Stimulated activated naive CD8-positive, alpha-beta T cell treated with anti-CD3 and anti-CD28 coated beads, Interleukin-15, Interleukin-2, amounts not matched to agents 100 ng/mL and 50 ng/mL, for 24 hours (primary cell): ENCODE data around the gene TBCE.
"Not testable (repeated sequence)": the region's sequence is repeated elsewhere in the genome, so short reads cannot be mapped to it uniquely, and the experiment has no call there.

ENCODE experiments used
- H3K27ac Mint-ChIP-seq: one replicate; pipeline ENCODE4 v1.8.0; 2021; ENCODE audit warnings: mild to moderate bottlenecking, mixed read lengths
- H3K27me3 Mint-ChIP-seq: one replicate; pipeline ENCODE4 v1.8.0; 2021; ENCODE audit warnings: mixed read lengths
- H3K36me3 Mint-ChIP-seq: one replicate; pipeline ENCODE4 v1.8.0; 2021; ENCODE audit warnings: low read depth, mixed read lengths
- H3K4me1 Mint-ChIP-seq: one replicate; pipeline ENCODE4 v1.8.0; 2021; ENCODE audit warnings: low read depth, mixed read lengths
- H3K4me3 Mint-ChIP-seq: one replicate; pipeline ENCODE4 v1.8.0; 2021; ENCODE audit warnings: mild to moderate bottlenecking, mixed read lengths
- H3K9me3 Mint-ChIP-seq: one replicate; pipeline ENCODE4 v1.8.0; 2021; ENCODE audit warnings: mixed read lengths

The TBCE gene

DNA sequence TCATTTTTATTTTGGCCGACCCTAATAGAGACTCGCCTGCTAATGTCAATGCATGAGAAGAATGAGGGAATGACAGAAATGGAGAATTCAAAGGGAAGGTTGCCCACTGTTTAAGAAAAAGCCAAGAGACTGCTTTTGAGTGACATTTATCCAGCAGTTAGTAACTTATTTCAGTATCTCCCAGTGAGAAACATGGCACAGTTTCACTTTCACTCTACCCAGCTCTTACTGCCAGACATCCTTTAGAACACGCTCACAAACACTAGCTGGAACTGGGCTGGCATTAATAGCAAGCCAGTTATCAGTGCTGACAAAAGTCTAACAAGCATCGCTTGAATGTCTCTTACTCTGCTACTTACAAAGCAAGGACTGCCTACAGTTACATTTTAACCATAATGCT is 30.3 kb upstream of the TBCE start:
- peaks cover 18% of the 10 kb centered on the region for H3K4me1 Mint-ChIP-seq
- no peaks in the 10 kb centered on the region for H3K27me3 Mint-ChIP-seq
- no peaks in the 10 kb centered on the region for H3K9me3 Mint-ChIP-seq
- H3K4me3 Mint-ChIP-seq, result peak overlapping the region; percentile 65
- peak overlapping the region; percentile 83 for H3K27ac Mint-ChIP-seq
- H3K36me3 Mint-ChIP-seq, result peaks cover 18% of the 10 kb centered on the region

GRCh38 chr1:235339746-235340145 is 27.5 kb upstream of the TBCE start:
- Mint-ChIP-seq H3K36me3 (peaks cover 33% of the 10 kb centered on the region), H3K9me3 (no peaks in the 10 kb centered on the region), H3K4me1 (peaks cover 26% of the 10 kb centered on the region), H3K4me3 (no peak overlapping the region), H3K27me3 (no peaks in the 10 kb centered on the region), H3K27ac (peak overlapping the region; percentile 74)

DNA sequence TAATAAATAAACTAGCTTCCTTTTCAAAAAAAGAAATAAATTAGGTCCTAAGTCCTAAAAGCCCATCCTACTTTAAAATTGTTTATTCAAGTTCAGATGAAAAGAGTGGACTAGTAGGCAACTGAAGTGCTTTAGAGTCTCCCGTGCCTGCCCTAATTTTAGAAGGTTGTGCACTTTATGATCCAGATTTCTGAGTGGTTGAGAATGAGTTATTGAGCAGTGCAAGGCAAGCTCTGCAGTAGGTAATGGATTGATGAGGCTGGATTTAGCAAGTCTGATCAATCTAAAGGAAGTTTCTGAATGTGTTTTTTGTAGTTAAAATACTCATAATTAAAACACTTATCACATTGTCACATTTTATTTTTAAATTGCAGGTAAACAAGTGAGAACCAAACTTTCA is 25.9 kb upstream of the TBCE start:
- Mint-ChIP-seq H3K36me3 (peaks cover 39% of the 10 kb centered on the region), H3K27ac (no peak overlapping the region), H3K9me3 (no peaks in the 10 kb centered on the region), H3K4me1 (peaks cover 25% of the 10 kb centered on the region), H3K4me3 (no peak overlapping the region), H3K27me3 (no peaks in the 10 kb centered on the region)

DNA sequence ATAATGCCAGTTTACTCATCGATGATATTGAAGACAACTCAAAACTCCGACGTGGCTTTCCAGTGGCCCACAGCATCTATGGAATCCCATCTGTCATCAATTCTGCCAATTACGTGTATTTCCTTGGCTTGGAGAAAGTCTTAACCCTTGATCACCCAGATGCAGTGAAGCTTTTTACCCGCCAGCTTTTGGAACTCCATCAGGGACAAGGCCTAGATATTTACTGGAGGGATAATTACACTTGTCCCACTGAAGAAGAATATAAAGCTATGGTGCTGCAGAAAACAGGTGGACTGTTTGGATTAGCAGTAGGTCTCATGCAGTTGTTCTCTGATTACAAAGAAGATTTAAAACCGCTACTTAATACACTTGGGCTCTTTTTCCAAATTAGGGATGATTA is 25.2 kb upstream of the TBCE start:
- H3K9me3 Mint-ChIP-seq, result no peaks in the 10 kb centered on the region
- no peaks in the 10 kb centered on the region for H3K27me3 Mint-ChIP-seq
- H3K4me1 Mint-ChIP-seq, result peaks cover 20% of the 10 kb centered on the region
- peaks cover 39% of the 10 kb centered on the region for H3K36me3 Mint-ChIP-seq
- no peak overlapping the region for H3K4me3 Mint-ChIP-seq
- no peak overlapping the region for H3K27ac Mint-ChIP-seq

DNA sequence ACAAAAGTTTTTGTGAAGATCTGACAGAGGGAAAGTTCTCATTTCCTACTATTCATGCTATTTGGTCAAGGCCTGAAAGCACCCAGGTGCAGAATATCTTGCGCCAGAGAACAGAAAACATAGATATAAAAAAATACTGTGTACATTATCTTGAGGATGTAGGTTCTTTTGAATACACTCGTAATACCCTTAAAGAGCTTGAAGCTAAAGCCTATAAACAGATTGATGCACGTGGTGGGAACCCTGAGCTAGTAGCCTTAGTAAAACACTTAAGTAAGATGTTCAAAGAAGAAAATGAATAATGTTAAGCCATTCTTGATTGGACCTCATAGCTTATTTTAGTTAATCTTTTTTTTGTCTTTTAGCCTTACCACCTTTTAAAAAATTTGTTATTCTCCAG is 24.8 kb upstream of the TBCE start:
- Mint-ChIP-seq H3K4me3 (no peak overlapping the region), H3K36me3 (peaks cover 39% of the 10 kb centered on the region), H3K27me3 (no peaks in the 10 kb centered on the region), H3K9me3 (no peaks in the 10 kb centered on the region), H3K4me1 (peaks cover 17% of the 10 kb centered on the region), H3K27ac (no peak overlapping the region)

- Mint-ChIP-seq H3K4me3 (no peak overlapping the region), H3K9me3 (no peaks in the 10 kb centered on the region), H3K27me3 (no peaks in the 10 kb centered on the region), H3K36me3 (peaks cover 39% of the 10 kb centered on the region), H3K27ac (peak overlapping the region; percentile 61), H3K4me1 (peaks cover 17% of the 10 kb centered on the region)
These were observed 23.5 kb upstream of the TBCE start for GRCh38 chr1:235343726-235344125.

DNA sequence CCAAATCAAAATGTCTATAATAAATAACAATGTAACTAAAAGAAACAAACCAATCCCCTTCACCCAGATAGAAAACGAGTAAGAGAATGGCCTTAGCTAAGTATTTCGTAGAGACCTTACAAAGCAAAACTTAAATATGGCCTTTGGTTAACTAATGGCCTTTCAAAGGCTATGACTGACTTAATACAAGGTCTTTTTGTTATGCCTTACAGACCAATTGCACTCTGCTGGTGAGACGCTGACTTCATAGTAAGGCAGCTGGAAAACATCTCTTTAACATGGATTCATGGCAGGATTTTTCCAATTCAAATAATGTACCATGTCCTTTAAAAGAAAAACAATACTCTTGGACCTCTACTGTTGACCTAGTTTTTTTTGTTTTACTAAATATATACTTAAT is 15.8 kb upstream of the TBCE start:
- Mint-ChIP-seq H3K4me3 (no peak overlapping the region), H3K4me1 (no peaks in the 10 kb centered on the region), H3K9me3 (no peaks in the 10 kb centered on the region), H3K27me3 (no peaks in the 10 kb centered on the region), H3K36me3 (peaks cover 9% of the 10 kb centered on the region), H3K27ac (no peak overlapping the region)

DNA sequence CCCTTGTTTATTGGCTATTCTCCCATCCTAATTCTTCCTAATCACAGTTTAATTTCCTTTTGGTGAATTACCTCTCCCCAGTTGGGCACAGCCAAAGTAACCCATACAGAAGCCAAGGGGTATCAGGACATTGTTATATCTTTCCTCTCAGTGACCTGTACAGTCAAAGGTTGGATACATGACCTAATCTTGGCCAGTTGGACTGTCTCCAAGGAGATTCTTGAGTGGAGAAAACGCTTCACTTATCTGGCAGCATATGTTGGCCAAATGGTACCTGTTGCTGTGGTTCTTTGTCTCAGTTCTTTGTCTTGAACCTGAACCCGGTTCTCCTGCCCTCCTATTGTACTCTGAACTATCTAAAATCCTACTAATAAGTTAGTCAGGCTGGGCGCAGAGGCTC is 15.3 kb upstream of the TBCE start:
- no peak overlapping the region for H3K4me3 Mint-ChIP-seq

DNA sequence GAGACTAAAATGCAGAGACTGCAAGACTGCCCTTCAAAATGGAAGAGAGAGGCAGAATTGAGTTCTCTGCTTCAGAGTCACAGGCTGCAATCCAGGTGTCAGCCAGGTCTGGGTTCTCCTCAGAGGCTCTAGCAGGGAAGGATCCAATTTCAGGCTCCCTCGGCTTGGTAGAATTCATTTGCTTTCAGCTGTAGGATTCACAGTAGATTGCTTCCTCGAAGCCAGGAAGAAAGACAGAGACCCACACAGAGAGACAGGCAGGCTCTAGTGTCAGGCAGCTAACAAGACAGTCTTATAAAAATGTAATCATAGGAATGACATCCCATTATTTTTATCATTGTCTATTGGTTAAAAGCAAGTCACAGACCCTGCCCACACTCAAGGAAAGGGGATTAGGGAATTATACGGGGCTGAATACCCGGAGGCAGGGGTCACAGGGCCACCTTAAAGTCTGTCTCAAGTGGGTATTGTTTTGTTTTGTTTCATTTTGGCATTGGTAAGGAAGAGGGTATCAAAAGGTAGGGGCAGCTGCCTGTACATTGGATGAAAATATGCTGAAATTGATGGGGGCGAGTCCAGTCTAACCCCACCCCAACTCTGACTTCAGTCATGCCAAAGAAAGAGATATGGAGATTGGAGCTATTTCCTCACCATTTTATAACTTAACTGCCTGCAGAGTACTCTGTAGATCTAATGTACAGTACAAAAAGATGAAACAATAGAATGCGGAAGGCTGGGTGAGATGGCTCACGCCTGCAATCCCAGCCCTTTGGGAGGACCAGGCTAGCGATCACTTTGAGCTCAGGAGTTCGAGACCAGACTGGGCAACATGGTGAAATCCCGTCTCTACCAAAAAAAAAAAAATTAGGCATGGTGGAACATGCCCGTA is 9.5 kb upstream of the TBCE start:
- Mint-ChIP-seq H3K4me3 (no peak overlapping the region), H3K36me3 (no peaks in the 10 kb centered on the region), H3K4me1 (no peaks in the 10 kb centered on the region), H3K27ac (no peak overlapping the region), H3K27me3 (no peaks in the 10 kb centered on the region), H3K9me3 (no peaks in the 10 kb centered on the region)

More for the DNA sequence above, 15.3 kb upstream of the TBCE start:
- Mint-ChIP-seq H3K4me1 (no peaks in the 10 kb centered on the region), H3K27ac (no peak overlapping the region), H3K36me3 (peaks cover 6% of the 10 kb centered on the region), H3K9me3 (no peaks in the 10 kb centered on the region), H3K27me3 (no peaks in the 10 kb centered on the region)

GRCh38 chr1:235358899-235359298 is 8.3 kb upstream of the TBCE start:
- Mint-ChIP-seq H3K36me3 (no peaks in the 10 kb centered on the region), H3K27me3 (no peaks in the 10 kb centered on the region), H3K9me3 (no peaks in the 10 kb centered on the region), H3K27ac (no peak overlapping the region), H3K4me3 (no peak overlapping the region), H3K4me1 (no peaks in the 10 kb centered on the region)

DNA sequence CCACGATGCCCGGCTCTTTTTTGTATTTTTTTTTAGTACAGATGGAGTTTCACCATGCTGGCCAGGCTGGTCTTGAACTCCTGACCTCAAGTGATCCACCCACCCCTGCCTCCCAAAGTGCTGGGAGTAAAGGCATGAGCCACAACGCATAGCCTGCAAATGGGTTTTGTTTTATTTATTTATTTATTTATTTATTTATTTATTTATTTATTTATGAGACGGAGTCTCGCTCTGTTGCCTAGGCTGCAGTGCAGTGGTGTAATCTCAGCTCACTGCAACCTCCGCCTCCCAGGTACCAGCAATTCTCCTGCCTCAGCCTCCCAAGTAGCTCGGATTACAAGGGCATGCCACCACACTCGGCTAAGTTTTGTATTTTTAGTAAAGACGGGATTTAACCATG is 3.0 kb upstream of the TBCE start:
- H3K4me1 Mint-ChIP-seq, result peaks cover 33% of the 10 kb centered on the region
- H3K27ac Mint-ChIP-seq, H3K27me3 Mint-ChIP-seq, H3K36me3 Mint-ChIP-seq, H3K4me3 Mint-ChIP-seq, H3K9me3 Mint-ChIP-seq: not testable (repeated sequence)

GRCh38 chr1:235366286-235366685 is 941 bp upstream of the TBCE start:
- Mint-ChIP-seq H3K27me3 (no peaks in the 10 kb centered on the region), H3K4me3 (peak overlapping the region; percentile 98), H3K4me1 (peaks cover 37% of the 10 kb centered on the region)

DNA sequence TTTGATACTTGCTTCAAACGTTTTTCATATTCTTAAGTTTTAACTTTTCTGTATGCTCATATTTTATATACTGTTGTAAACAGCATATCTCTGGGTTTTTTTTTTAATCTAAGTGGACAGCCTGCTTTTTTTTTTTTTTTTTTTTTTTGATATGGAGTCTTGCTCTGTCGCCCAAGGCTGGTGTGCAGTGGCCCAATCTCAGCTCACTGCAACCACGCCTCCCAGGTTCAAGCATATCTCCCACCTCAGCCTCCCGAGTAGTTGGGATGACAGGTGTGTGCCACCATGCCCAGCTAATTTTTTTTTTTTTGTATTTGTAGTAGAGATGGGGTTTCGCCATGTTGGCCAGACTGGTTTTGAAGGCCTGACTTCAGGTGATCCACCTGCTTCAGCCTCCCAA is 1.2 kb downstream of the TBCE start:
- Mint-ChIP-seq H3K4me1 (peaks cover 37% of the 10 kb centered on the region), H3K27ac (no peak overlapping the region), H3K9me3 (no peaks in the 10 kb centered on the region), H3K36me3 (peaks cover 9% of the 10 kb centered on the region), H3K27me3 (no peaks in the 10 kb centered on the region), H3K4me3 (peak overlapping the region; percentile 98)

More at GRCh38 chr1:235366286-235366685, 941 bp upstream of the TBCE start:
- Mint-ChIP-seq H3K9me3 (no peaks in the 10 kb centered on the region), H3K27ac (peak overlapping the region; percentile 84), H3K36me3 (peaks cover 9% of the 10 kb centered on the region)

GRCh38 chr1:235369802-235370201 is 2.6 kb downstream of the TBCE start:
- Mint-ChIP-seq H3K36me3 (peaks cover 9% of the 10 kb centered on the region), H3K27me3 (no peaks in the 10 kb centered on the region), H3K4me1 (peaks cover 42% of the 10 kb centered on the region), H3K27ac (no peak overlapping the region), H3K9me3 (no peaks in the 10 kb centered on the region), H3K4me3 (peak overlapping the region; percentile 9)

- H3K27ac Mint-ChIP-seq, result no peak overlapping the region
- no peaks in the 10 kb centered on the region for H3K9me3 Mint-ChIP-seq
- H3K4me3 Mint-ChIP-seq, result no peak overlapping the region
- H3K4me1 Mint-ChIP-seq, result peaks cover 5% of the 10 kb centered on the region
- peaks cover 16% of the 10 kb centered on the region for H3K36me3 Mint-ChIP-seq
- no peaks in the 10 kb centered on the region for H3K27me3 Mint-ChIP-seq
These were observed 8.8 kb downstream of the TBCE start for GRCh38 chr1:235375919-235376605.
